GM12801 (cell line): ENCODE measurements around the gene SOX10.

Experiments used
- TF ChIP-seq, protein P1 (sequence below): IDR thresholded peaks from one replicate; pipeline ENCODE4 v1.5.1; 2011; ENCODE audit warnings: control low read depth; ENCODE audit not compliant: insufficient read length; ENCODE audit errors: extremely low read depth

SOX10 gene

DNA sequence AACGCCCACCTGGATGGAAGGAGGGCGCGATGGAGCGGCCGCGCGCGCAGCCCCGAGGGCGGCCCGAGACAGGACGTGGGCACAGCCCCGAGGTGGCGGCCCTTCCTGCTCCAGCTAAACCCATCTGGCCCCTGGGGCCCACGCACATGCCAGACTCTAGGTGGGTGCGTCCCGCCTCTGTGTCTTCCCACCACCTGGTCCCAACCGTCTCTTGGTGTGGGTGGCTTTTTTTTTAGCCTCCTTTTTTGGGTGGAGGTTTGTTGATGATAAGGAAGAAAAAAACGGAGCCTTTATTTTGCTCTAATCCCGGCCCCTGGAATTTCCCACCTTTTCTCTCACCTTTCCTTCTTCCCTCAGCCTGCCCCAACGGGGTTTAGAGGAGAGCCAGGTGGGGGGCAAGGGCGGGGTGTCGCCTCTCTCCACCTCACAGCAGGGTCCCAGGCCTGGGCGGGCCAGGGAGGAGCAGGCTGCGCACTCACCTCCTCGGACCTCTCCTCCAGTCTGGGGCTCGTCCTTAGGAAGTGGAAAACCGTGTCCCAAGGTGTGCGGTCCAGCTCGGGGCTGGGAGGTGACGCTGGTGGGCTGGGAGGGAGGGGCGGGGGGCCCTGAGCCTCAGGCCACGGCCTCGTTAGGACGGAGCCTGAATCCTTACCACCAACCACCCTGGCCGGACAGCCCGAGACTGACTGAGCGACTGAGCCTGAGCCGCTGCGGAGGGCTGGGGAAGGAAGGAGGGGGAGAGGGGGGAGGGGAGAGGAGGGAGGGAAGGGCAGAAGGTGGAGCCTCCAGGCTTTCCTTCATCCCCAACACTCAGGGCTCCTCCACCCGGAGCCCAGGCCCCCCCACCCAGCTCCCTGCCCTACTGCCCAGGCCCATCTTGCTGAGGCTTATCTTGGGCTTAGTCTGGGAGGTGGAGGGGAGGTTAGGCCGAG lies at the start of gene SOX10:
Gene SOX10 (minus strand): TSS at position 696 of the 932 bp plus-strand sequence. CDS start 771 bp downstream, outside the sequence.
- TF ChIP-seq, protein P1, sequence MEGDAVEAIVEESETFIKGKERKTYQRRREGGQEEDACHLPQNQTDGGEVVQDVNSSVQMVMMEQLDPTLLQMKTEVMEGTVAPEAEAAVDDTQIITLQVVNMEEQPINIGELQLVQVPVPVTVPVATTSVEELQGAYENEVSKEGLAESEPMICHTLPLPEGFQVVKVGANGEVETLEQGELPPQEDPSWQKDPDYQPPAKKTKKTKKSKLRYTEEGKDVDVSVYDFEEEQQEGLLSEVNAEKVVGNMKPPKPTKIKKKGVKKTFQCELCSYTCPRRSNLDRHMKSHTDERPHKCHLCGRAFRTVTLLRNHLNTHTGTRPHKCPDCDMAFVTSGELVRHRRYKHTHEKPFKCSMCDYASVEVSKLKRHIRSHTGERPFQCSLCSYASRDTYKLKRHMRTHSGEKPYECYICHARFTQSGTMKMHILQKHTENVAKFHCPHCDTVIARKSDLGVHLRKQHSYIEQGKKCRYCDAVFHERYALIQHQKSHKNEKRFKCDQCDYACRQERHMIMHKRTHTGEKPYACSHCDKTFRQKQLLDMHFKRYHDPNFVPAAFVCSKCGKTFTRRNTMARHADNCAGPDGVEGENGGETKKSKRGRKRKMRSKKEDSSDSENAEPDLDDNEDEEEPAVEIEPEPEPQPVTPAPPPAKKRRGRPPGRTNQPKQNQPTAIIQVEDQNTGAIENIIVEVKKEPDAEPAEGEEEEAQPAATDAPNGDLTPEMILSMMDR, result no peak

DNA sequence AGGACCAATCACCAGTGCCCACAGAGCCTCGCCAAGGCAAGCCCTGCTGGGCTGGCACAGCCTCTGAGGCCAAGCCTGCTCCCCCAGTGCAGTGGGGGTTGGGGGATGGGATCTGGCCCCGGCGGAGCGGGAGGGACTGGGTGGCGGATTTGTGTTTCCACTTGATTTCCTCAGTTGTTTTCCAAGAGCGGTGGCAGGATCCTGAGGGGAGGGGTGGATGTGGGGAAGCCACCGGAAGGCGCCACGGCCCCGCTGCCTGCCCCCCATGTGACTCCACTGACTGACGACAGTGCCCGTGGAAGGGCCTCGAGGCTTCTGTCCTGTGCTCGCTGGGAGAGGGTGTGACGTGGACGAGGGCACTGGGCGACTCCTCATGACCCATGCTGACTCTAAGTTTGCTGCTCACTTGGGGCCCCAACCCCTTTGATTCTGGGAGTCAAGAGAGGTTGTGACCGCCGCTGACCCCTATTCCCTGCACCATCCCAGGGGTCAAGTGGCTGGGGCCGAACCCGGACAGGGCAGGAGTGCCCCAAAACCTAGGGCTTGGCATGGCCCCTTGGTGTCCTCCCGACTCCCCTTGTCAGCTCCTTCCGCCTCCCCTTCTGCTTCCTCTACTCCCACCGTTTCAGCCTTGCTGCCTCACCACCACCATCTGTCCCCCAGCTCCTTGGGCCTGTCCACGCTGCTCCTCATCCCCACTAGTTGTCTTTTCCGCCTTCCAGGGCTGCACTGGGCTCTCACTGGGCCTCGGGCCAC lies 49.3 kb upstream of the SOX10 start:
- TF ChIP-seq, protein P1, result no peak

DNA sequence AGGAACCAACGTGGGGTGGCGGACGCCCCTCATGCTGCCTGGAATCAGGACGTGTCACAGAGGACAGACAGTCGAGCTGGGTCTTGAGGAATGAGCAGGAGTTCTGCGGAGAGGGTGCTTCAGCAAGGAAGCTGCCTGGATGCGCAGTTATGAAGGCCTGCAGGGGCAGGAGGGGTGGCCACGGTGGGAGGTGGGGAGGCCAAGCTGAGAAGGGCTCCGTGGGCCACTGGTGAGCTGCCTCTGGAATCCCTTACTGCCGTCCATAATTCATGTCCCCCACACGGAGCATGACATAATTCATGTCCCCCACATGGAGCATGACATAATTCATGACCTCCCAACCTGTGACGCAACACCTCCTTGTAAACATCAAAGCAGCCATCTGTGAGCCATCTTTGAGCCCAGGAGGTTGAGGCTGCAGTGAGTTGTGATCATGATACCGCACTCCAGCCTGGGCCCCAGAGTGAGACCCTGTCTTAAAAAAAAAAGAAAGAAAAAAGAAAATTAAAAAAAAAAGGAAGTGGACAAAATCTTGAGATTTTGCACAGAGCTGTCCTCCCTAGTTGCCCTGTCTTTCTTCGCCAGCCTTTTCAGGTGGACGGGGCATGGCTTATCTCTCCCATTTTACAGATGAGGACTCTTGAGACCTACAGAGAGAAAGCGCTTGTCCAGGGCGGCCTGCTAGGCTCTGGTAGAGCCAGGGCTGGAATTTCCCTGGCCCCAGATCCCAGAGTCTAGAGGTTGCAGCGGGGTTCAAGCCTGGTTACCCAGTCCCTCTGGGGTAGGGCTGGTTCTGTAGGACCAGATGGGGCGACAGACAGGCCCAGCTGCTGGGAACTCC lies 48.5 kb upstream of the SOX10 start:
- TF ChIP-seq, protein P1, result no peak

DNA sequence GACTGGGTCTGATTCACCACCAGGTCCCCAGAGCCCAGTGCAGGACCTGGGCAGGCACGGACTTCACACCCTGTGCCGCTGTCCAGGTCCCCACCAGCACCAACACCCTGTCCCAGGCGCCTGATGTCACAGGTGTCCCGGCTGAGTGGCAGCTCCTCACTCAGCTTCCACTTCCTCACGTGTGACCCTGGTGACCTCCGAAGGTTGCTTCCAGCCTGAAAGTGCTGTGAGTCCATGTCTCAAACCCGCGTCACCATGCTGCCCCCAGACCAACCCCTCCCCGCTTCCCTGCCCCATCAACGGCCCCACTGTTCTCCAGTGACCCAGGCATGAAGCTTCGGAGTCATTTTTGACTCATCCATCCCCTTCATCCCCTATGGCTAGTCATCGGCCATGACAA lies 47.1 kb upstream of the SOX10 start:
- TF ChIP-seq, protein P1, result no peak

DNA sequence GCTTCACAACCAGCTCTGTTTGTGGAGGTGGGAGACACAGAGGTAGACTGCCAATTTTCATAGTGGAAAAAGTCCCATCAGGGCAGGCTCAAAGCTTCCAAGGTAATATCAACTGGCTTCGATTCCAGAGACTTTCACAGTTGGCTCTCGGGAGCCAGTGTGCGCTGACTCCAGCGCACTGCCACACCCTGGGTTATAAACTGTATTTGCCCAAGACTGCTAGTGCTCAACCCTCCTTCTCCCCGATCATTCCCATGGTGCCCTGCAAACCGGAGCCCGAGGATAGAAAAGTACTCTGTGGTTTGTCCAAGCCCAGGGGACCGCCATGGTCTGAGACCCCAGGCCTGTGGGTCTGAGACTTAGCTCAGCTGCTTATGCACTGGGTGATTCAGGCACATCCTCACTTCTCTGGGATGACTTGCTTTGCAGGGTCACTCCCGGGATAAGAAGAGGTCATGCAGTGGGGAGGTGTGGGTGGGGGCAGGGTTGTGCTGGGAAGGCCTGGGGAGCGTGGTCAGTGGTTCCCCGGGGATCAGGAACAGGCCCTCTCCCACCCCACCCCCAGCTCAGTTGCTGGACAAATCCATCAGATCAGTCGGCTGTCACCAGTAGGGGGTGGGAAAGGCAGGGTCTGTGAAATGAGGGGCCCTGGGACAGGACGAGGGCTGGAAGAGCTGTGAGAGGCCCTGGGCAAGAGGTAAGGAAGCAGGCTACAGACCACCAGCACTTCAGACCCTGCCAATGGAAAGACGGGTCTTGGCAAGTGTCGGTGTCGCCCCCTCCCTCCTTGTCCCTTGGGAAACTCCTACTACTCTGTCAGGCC lies 46.2 kb upstream of the SOX10 start:
- TF ChIP-seq, protein P1, result no peak

DNA sequence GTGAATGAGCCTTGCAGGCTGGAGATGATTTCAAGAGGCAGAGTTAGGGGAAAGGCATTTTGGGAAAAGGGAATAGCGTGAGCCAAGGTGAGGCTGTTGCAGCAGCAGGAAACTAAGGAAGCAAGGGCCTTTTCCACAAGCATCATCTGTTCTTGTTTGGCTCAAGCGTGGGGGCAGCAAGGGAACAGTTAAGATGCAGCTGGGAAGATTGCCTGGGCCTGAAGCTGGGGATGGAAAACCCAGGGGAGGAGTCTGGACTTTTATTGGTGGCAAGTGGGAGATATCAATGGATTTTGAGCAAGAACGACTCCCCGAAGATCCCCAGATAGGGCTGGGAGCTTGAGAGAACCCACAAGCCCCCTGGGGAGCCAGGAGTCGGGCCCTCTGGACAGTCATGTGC lies 45.5 kb upstream of the SOX10 start:
- TF ChIP-seq, protein P1, result no peak
